Measurements from ENCODE around the gene HSDL1. TPM values are rescaled to one million over a fixed set of nuclear protein-coding genes. Genes with fewer than 3 reads are reported as not detected.

Gene HSDL1
- total RNA-seq, 1 donor from 2014 or later, result 23.3 TPM

- H3K4me3 ChIP-seq (ENCODE audit: low read depth, low read length), result no peak overlapping the region
- no peak for DNase-seq (ENCODE audit: low read depth)
- TF ChIP-seq CTCF (conservative IDR thresholded peaks at IDR 0.05; ENCODE audit: low read depth, low read length), result no peak
Measured at GRCh38 chr16:84074721-84075120, 70.3 kb downstream of the HSDL1 start.

Other genes starting within 250 kb of the HSDL1 start
- 2.9 TPM in 2 replicates for gene MLYCD, start 246.1 kb downstream of the HSDL1 start, total RNA-seq
- 3.7 and 6.1 TPM in 2 replicates for gene OSGIN1, start 191.9 kb downstream of the HSDL1 start, total RNA-seq
- gene NECAB2, start 176.9 kb downstream of the HSDL1 start, total RNA-seq, result 0.36 TPM in 1 of 2 replicates, not detected in the other
- not detected in 2 replicates for gene SLC38A8, start 102.4 kb downstream of the HSDL1 start, total RNA-seq
- 56.2 and 76.3 TPM in 2 replicates for gene MBTPS1, start 28.2 kb downstream of the HSDL1 start, total RNA-seq
- not detected in 2 replicates for gene DNAAF1, start 131 bp upstream of the HSDL1 start, total RNA-seq
- 30.4 and 31.9 TPM in 2 replicates for gene TAF1C, start 41.9 kb upstream of the HSDL1 start, total RNA-seq
- not detected in 2 replicates for gene ADAD2, start 46.0 kb upstream of the HSDL1 start, total RNA-seq
- gene KCNG4, start 94.8 kb upstream of the HSDL1 start, total RNA-seq, result not detected in 2 replicates
- gene WFDC1, start 149.7 kb upstream of the HSDL1 start, total RNA-seq, result not detected in 2 replicates
- 1.4 and 6.3 TPM in 2 replicates for gene ATP2C2, start 223.4 kb upstream of the HSDL1 start, total RNA-seq